Measurements from ENCODE around the gene DNAH11.
"Not testable (repeated sequence)": the region's sequence is repeated elsewhere in the genome, so short reads cannot be mapped to it uniquely, and the experiment has no call there.

Gene DNAH11

GRCh38 chr7:21700587-21700986 is 157.7 kb downstream of the DNAH11 start:
- not testable (repeated sequence) for H3K4me1 Mint-ChIP-seq, H3K9me3 Mint-ChIP-seq, DNase-seq, ATAC-seq, H3K4me3 Mint-ChIP-seq, H3K27ac Mint-ChIP-seq, H3K27me3 Mint-ChIP-seq

- no peak for DNase-seq
- Mint-ChIP-seq H3K4me3 (no peak overlapping the region), H3K27ac (no peak overlapping the region), H3K4me1 (no peaks in the 10 kb centered on the region), H3K9me3 (peaks cover 0 to 6% of the 10 kb centered on the region in 2 donors), H3K27me3 (no peaks in the 10 kb centered on the region)
- ATAC-seq = no peak
These were observed 159.5 kb downstream of the DNAH11 start for GRCh38 chr7:21702303-21702702.

- no peak overlapping the region for H3K27ac Mint-ChIP-seq
- no peak for ATAC-seq
- no peaks in the 10 kb centered on the region for H3K27me3 Mint-ChIP-seq
- no peak overlapping the region for H3K4me3 Mint-ChIP-seq
- H3K9me3 Mint-ChIP-seq = peaks cover 6 to 7% of the 10 kb centered on the region in 2 donors
- no peak for DNase-seq
- H3K4me1 Mint-ChIP-seq = no peaks in the 10 kb centered on the region
These were observed 161.5 kb downstream of the DNAH11 start for GRCh38 chr7:21704359-21704758.

- Mint-ChIP-seq H3K9me3 (peaks cover 6 to 7% of the 10 kb centered on the region in 2 donors), H3K27ac (no peak overlapping the region), H3K4me3 (no peak overlapping the region), H3K27me3 (no peaks in the 10 kb centered on the region), H3K4me1 (no peaks in the 10 kb centered on the region)
- no peak for DNase-seq
- no peak for ATAC-seq
These were observed 163.3 kb downstream of the DNAH11 start for GRCh38 chr7:21706131-21706530.

- H3K27ac Mint-ChIP-seq = no peak overlapping the region
These were observed 164.7 kb downstream of the DNAH11 start for GRCh38 chr7:21707566-21707965.

GRCh38 chr7:21708096-21708495 is 165.3 kb downstream of the DNAH11 start:
- H3K4me3 Mint-ChIP-seq = no peak overlapping the region
- DNase-seq (no peak), ATAC-seq (no peak)
- peaks cover 9% of the 10 kb centered on the region for H3K27me3 Mint-ChIP-seq
- H3K9me3 Mint-ChIP-seq = peaks cover 3 to 7% of the 10 kb centered on the region in 2 donors
- no peak overlapping the region for H3K27ac Mint-ChIP-seq
- no peaks in the 10 kb centered on the region for H3K4me1 Mint-ChIP-seq

More at GRCh38 chr7:21707566-21707965, 164.7 kb downstream of the DNAH11 start:
- DNase-seq (no peak), ATAC-seq (no peak)
- H3K9me3 Mint-ChIP-seq = peaks cover 6 to 7% of the 10 kb centered on the region in 2 donors
- no peaks in the 10 kb centered on the region for H3K4me1 Mint-ChIP-seq
- H3K4me3 Mint-ChIP-seq = no peak overlapping the region
- H3K27me3 Mint-ChIP-seq = peaks cover 8% of the 10 kb centered on the region

- Mint-ChIP-seq H3K27me3 (peaks cover 30% of the 10 kb centered on the region), H3K27ac (no peak overlapping the region), H3K9me3 (peaks cover 0 to 4% of the 10 kb centered on the region in 2 donors), H3K4me3 (no peak overlapping the region), H3K4me1 (no peaks in the 10 kb centered on the region)
- no peak for DNase-seq
- ATAC-seq = no peak
These were observed 174.5 kb downstream of the DNAH11 start for GRCh38 chr7:21717323-21717722.

- Mint-ChIP-seq H3K4me3 (no peak overlapping the region), H3K27ac (no peak overlapping the region), H3K27me3 (peaks cover 26% of the 10 kb centered on the region), H3K4me1 (no peaks in the 10 kb centered on the region), H3K9me3 (peaks cover 0 to 2% of the 10 kb centered on the region in 2 donors)
- DNase-seq (no peak), ATAC-seq (no peak)
These were observed 175.6 kb downstream of the DNAH11 start for GRCh38 chr7:21718391-21718790.

GRCh38 chr7:21719846-21720245 is 177.0 kb downstream of the DNAH11 start:
- Mint-ChIP-seq H3K4me1 (no peaks in the 10 kb centered on the region), H3K4me3 (no peak overlapping the region), H3K27ac (no peak overlapping the region), H3K9me3 (no peaks in the 10 kb centered on the region), H3K27me3 (peaks cover 16% of the 10 kb centered on the region)
- DNase-seq = no peak
- no peak for ATAC-seq

- no peaks in the 10 kb centered on the region for H3K4me1 Mint-ChIP-seq
- no peak overlapping the region for H3K4me3 Mint-ChIP-seq
- no peak overlapping the region for H3K27ac Mint-ChIP-seq
- H3K27me3 Mint-ChIP-seq = peaks cover 15% of the 10 kb centered on the region
- no peaks in the 10 kb centered on the region for H3K9me3 Mint-ChIP-seq
- no peak for ATAC-seq
- no peak for DNase-seq
These were observed 179.5 kb downstream of the DNAH11 start for GRCh38 chr7:21722371-21722770.

- no peak overlapping the region for H3K27ac Mint-ChIP-seq
- no peak for ATAC-seq
- peaks cover 15% of the 10 kb centered on the region for H3K27me3 Mint-ChIP-seq
- no peaks in the 10 kb centered on the region for H3K4me1 Mint-ChIP-seq
- no peaks in the 10 kb centered on the region for H3K9me3 Mint-ChIP-seq
- H3K4me3 Mint-ChIP-seq = no peak overlapping the region
- DNase-seq = no peak
These were observed 181.7 kb downstream of the DNAH11 start for GRCh38 chr7:21724562-21724961.

- Mint-ChIP-seq H3K27ac (no peak overlapping the region), H3K4me1 (no peaks in the 10 kb centered on the region), H3K27me3 (no peaks in the 10 kb centered on the region), H3K4me3 (no peak overlapping the region), H3K9me3 (no peaks in the 10 kb centered on the region)
- DNase-seq (no peak), ATAC-seq (no peak)
These were observed 187.6 kb downstream of the DNAH11 start for GRCh38 chr7:21730399-21730798.

GRCh38 chr7:21731977-21732376 is 189.1 kb downstream of the DNAH11 start:
- H3K4me1 Mint-ChIP-seq = no peaks in the 10 kb centered on the region
- no peaks in the 10 kb centered on the region for H3K9me3 Mint-ChIP-seq
- H3K4me3 Mint-ChIP-seq = no peak overlapping the region
- ATAC-seq (no peak), DNase-seq (no peak)
- no peaks in the 10 kb centered on the region for H3K27me3 Mint-ChIP-seq
- H3K27ac Mint-ChIP-seq = no peak overlapping the region

- ATAC-seq, DNase-seq: not testable (repeated sequence)
These were observed 190.1 kb downstream of the DNAH11 start for GRCh38 chr7:21732956-21733355.

GRCh38 chr7:21733837-21734236 is 191.0 kb downstream of the DNAH11 start:
- H3K27ac Mint-ChIP-seq = no peak overlapping the region
- no peak for DNase-seq
- H3K9me3 Mint-ChIP-seq = no peaks in the 10 kb centered on the region
- H3K27me3 Mint-ChIP-seq = no peaks in the 10 kb centered on the region
- no peak for ATAC-seq
- no peak overlapping the region for H3K4me3 Mint-ChIP-seq
- H3K4me1 Mint-ChIP-seq = no peaks in the 10 kb centered on the region

More at GRCh38 chr7:21732956-21733355, 190.1 kb downstream of the DNAH11 start:
- H3K27ac Mint-ChIP-seq, H3K4me1 Mint-ChIP-seq, H3K4me3 Mint-ChIP-seq, H3K9me3 Mint-ChIP-seq, H3K27me3 Mint-ChIP-seq: not testable (repeated sequence)

- Mint-ChIP-seq H3K27ac (no peak overlapping the region), H3K4me3 (no peak overlapping the region), H3K9me3 (no peaks in the 10 kb centered on the region), H3K4me1 (no peaks in the 10 kb centered on the region), H3K27me3 (no peaks in the 10 kb centered on the region)
- DNase-seq = no peak
- ATAC-seq = no peak
These were observed 200.7 kb downstream of the DNAH11 start for GRCh38 chr7:21743493-21743892.

- ATAC-seq (no peak), DNase-seq (no peak)
- Mint-ChIP-seq H3K9me3 (no peaks in the 10 kb centered on the region), H3K4me1 (no peaks in the 10 kb centered on the region), H3K27me3 (no peaks in the 10 kb centered on the region), H3K4me3 (no peak overlapping the region), H3K27ac (no peak overlapping the region)
These were observed 204.1 kb downstream of the DNAH11 start for GRCh38 chr7:21746949-21747348.
